NOMO-1 treated with DMSO at 0.1 percent for 48 hours (cell line): ENCODE measurements around the gene SNCB.

Experiments
- DNase-seq: peaks from one replicate; lab custom pipeline; 2025; ENCODE audit not compliant: unreplicated experiment; lab: John Stamatoyannopoulos, UW

Gene SNCB

DNA sequence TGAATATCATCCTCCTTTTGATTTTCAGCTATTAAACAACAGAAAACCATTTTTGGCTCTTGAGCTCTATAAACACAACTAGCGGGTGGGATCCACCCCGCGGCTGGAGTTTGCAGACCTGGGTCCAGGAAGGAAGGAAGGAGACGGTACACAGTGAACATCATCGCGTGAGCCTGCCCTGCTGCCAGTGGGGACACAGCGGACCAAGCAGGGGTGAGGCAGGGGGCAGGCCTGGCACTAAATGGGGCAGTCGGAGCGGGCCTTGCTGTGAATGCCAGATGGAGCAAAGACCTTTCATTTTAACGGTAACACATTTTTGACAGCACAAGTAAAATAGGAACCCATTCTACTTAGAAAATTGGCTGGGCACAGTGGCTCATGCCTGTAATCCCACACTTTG lies 31.3 kb upstream of the SNCB start:
- DNase-seq: no peak

DNA sequence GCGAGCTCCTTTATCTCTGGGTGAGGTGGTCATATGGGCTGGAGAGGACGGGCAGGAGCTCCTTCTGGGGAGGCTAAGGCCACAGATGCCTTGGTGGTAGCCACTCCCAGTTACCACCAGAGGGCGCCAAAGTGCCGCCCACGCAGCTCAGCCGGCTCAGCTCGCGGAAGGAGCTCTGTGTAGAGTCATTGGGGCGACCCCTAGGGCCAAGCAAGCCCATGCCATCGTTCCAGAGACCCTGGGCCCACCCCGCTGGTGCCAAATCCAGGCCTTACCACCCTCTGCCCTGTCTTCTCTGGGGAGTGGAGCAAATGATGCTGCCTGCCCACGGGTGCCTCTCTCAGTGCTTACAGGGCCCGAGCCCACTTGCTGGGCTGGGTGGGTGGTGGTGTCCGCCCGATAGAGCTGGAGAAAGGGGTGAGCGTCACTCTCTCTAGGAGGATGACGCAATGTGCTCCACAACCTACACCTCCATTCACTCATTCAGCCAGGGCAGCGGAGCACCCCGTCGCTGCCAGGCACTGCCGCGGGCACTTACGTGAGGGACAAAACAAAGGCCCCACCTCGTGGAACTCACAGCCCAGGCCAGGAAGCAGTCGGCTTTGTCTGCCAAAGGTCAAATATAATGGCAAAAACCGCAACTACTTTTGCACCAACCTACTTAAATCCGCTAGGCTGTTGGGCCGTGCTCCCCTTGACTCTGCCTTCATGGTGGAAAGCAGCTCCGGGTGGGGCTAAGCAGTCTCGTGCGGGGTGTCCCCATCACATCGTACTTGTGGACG lies 30.7 kb upstream of the SNCB start:
- DNase-seq: peak; percentile 71

DNA sequence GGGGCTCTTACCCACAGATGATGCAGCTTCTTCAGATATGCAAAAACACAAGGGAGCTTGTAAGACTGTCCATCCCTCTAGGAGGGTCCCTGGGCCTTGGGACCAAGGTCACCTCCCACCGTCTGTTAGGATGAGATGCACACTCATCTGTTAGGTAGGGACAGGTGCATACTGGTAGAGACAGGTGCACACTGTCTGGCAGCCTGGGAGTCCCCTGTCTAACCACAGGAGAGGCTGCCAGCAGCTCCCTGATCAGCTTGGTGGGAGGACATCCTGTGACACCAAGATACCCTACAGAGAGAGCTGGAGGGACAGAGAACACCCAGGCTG lies 30.2 kb upstream of the SNCB start:
- no peak for DNase-seq

DNA sequence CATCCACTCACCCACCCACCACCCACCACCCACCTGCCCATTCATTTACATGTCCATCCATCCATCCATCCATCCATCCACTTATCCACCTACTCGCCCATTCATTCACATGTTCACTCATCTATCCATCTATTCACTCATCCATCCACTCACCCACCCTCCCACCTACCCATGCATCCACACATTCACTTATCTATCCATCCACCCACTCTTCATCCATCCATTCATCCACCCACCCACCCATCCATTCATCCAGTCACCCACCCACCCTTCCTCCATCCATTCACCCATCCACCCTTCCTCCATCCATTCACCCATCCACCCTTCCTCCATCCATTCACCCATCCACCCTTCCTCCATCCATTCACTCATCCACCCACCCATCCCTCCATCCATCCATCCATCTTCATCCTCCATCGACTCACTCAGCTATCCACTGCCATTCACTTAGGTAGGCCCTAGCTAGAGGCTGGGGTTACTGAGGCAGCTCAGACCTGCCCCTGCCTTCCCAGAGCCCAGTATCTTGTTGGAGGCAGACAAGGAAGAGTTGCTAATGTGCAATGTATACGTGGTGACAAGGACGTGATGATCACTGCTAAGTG lies 29.6 kb upstream of the SNCB start:
- no peak for DNase-seq

GRCh38 chr5:176659512-176659839 lies 29.1 kb upstream of the SNCB start:
- DNase-seq: no peak

DNA sequence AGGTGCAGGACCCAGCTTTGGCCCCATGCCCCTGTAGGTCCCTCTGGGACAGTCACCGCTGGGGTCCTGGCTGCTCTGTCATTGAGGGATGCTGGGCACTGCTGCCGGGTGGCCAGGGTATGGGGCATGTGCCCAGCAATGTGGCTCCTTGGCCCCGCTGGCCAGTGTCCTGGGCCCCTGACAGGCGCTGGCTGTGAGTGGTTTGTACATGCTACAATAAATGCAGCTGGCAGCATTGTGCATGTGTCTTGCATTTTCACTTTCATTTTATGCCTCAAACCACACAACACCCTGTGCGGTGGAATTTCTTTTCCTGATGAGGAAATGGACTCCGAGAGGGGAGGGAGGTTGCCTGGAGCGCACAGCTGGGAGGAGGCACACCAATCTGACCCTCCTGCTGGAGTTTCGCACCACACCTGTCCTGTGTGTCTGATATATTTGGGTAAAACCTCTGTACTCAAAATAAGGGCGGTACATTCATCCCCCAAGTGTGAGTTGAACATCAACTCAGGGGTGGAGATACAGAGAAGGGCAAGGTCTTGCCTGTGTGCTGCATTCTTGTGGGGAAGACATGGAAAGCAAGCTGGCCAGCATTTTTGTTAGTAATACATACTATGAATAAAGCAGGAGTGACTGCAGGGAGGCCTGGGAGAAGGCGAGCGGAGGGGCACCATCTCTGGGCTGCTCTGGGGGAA lies 28.6 kb upstream of the SNCB start:
- no peak for DNase-seq

GRCh38 chr5:176658007-176658599 lies 27.8 kb upstream of the SNCB start:
- DNase-seq: peak; percentile 45

- DNase-seq: no peak
These were observed 26.2 kb upstream of the SNCB start for GRCh38 chr5:176656467-176656990.

- DNase-seq: no peak
These were observed 24.5 kb upstream of the SNCB start for GRCh38 chr5:176654856-176655255.

DNA sequence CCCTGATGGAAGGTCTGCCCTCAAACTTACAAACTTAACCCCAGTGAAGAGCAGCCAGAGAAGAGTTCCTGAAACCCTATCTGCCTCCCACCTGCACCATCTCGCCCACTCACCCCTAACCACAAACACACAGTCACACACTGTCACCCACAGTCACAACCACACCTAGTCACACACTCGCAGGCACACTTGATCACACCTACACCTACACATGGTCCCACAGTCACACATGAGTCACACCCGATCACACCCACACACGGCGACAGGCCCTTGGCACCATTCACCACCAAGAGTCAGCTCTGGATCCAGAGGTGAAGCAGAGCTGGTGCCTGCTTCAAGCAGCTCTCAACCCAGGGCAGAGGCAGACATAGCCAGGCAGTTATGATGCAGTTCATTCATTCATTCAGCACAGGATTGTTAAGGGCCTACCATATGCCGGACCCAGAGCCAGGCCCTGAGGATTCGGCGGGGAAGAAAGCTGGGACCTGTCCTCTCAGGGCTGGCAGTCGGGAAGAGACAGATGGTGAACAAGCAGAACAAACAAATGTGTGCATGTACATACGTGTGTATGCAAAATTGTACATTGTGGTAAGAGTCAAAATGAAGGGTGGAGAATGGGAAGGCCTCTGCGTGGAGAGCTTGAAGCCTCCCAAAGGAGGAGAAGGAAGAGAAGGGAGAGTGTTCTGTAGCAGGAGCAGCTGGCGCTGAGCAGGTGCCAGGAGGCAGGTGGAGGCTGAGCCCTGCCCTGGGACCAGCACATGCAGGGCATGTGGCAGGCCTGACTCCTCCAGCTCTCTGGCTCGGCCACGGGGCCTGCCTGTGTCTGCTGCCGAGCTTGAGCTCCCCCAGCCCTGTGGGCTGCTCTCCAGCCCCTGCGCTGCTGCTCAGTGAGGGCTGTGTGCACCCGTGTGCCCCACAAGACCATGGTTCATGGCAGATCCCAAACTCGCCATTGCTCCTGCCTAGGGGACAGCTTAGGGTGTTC lies 23.4 kb upstream of the SNCB start:
- DNase-seq: no peak

- DNase-seq: no peak
These were observed 21.8 kb upstream of the SNCB start for GRCh38 chr5:176652136-176652535.

DNA sequence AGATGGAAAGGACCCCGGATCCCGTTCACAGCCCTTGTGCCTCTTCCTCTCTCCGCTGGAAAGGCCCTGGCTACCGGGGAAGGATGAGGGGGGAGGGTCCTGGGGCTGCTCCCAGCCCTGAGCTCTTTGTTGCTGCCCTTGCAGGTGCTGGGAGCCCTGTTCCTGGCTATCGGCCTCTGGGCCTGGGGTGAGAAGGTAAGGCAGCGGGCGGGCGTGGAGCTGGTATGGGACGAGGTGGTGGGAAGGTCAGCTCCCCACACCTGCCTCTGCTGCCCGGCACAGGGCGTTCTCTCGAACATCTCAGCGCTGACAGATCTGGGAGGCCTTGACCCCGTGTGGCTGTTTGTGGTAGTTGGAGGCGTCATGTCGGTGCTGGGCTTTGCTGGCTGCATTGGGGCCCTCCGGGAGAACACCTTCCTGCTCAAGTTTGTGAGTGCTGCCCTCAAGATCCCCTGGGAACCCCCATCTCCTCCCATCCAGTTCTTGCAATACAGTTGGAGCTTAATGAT lies 21.2 kb upstream of the SNCB start:
- DNase-seq: no peak

DNA sequence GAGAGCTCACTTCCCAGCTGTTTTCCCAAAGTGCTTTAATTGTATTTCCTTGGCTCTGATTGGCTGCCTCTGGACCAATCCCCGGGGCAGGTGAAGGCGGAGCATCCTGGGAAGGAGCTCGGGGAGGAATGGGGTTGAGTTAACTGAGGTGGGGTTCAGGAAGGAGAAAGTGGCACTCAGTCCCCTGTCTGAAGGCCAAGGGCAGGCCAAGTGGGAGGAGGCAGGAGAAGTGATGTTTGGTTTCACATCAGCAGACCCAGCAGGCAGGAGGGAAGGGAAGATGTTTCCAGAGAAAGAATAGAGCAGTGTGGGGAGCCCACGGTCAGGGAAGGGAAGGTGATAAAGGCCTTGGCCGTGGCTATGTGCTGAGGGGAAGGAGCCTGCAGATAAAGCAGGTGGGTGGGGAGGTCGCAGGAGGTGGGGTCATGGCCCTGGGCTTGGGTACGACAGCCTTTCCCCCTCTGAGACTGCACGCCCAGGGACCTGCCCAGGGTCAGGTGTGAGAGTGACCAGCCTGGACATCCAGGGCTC lies 20.1 kb upstream of the SNCB start:
- no peak for DNase-seq

- no peak for DNase-seq
These were observed 18.3 kb upstream of the SNCB start for GRCh38 chr5:176648474-176649194.

- no peak for DNase-seq
These were observed 17.6 kb upstream of the SNCB start for GRCh38 chr5:176647843-176648473.

- DNase-seq: peak; percentile 98
These were observed 16.9 kb upstream of the SNCB start, which contains the start of gene TSPAN17 for GRCh38 chr5:176647030-176647842. TSPAN17 (plus strand) TSS chr5:176647484; CDS start chr5:176647616, 132 bp downstream.

GRCh38 chr5:176646707-176647029 lies 16.3 kb upstream of the SNCB start:
- no peak for DNase-seq

- no peak for DNase-seq
These were observed 15.8 kb upstream of the SNCB start for GRCh38 chr5:176646049-176646706.
